ENCODE results near the gene CREM.

DNA sequence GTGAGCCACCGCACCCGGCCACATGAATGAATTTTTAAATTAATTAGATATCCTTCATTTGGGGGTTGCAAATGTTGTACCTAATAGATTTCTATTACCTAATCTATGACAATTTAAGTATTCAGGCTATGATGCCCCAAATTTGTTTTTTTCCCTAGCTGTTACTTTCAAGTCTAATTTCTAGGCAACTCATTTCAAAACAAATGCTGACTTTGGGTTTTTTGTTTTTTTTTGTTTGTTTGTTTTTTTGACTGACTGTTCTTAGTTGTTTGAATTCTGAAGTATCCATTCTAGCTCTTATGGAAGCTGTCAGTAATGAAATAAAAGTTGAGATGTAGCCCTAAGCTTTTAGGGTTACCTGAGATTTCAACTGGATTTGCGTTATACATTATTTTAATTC, 62.3 kb downstream of the CREM start:
- TF ChIP-seq EZH2phosphoT487 (conservative IDR thresholded peaks at IDR 0.05; ENCODE audit: low read length) = no peak
- TF ChIP-seq, protein P1, sequence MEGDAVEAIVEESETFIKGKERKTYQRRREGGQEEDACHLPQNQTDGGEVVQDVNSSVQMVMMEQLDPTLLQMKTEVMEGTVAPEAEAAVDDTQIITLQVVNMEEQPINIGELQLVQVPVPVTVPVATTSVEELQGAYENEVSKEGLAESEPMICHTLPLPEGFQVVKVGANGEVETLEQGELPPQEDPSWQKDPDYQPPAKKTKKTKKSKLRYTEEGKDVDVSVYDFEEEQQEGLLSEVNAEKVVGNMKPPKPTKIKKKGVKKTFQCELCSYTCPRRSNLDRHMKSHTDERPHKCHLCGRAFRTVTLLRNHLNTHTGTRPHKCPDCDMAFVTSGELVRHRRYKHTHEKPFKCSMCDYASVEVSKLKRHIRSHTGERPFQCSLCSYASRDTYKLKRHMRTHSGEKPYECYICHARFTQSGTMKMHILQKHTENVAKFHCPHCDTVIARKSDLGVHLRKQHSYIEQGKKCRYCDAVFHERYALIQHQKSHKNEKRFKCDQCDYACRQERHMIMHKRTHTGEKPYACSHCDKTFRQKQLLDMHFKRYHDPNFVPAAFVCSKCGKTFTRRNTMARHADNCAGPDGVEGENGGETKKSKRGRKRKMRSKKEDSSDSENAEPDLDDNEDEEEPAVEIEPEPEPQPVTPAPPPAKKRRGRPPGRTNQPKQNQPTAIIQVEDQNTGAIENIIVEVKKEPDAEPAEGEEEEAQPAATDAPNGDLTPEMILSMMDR (IDR thresholded peaks at IDR 0.05; ENCODE audit: insufficient read depth, low read length, poor library complexity, severe bottlenecking) = no peak
